ENCODE measurements around the gene MAMSTR.
"Not testable (repeated sequence)": the region's sequence is repeated elsewhere in the genome, so short reads cannot be mapped to it uniquely, and the experiment has no call there.

MAMSTR gene

GRCh38 chr19:48718106-48718505 lies 1.4 kb downstream of the MAMSTR start:
- FAIRE-seq, result not testable (repeated sequence)

DNA sequence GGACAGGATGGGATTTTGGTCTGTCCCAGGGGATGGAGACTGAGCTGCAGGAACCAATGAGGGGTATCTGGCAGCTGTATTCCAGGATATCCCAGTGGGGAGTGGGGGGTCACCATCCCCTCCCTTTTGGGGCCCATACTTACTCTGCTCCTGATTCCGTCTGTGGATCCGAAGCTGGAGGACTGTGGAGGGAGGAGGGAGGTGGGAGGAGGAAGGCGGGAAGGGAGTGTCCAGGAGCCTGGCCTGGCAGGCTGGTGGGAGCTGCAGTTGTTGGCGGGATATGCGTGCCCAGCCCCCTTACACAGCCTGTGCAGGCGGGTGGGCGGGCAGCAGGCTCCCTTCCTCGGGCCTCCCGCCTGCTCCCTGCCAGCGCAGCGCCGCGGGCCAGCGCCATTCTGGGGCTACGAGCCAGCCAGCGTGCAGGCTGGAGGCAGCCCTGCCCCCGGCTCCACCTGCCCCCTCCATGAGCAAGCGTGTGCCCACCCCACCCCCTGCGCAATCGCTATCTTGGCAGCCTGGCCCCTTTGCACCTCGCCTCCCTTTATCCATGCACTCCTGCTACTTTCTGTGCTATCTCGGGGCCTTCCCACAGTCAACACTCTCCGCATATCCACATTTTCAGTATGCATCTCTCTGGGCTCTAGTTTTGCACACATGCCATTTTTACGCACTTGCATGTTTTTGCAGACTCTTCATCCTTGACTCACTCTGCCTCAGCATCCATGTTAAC lies 2.8 kb downstream of the MAMSTR start:
- no peak for FAIRE-seq

DNA sequence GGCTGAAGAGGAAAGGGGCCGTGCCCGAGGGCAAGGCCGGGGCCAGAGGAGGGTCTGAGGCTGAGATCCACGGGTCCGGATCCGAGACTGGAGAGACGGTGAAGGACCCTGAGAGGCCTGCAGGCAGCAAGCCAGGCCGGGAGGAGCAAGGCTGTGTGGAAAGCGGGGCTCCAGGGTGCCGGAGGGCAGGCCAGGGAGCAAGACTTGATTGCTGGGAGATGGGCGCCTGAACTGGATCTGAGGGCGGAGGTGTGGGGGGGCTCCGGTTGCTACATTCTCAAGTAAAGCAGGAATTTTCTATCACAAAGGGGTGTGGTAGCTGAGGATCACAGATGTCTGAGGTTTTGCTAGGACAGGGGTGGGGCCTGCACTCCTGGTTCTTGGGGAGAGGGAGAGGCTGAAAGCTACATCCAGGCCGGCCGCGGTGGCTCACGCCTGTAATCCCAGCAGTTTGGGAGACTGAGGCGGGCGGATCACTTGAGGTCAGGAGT lies 3.8 kb downstream of the MAMSTR start:
- no peak for FAIRE-seq

- FAIRE-seq, result no peak
Measured at GRCh38 chr19:48714759-48715675, 4.5 kb downstream of the MAMSTR start.

- FAIRE-seq, result peak; percentile 97
Measured at GRCh38 chr19:48713864-48714755, 5.4 kb downstream of the MAMSTR start.

- no peak for FAIRE-seq
Measured at GRCh38 chr19:48713041-48713863, 6.3 kb downstream of the MAMSTR start.

GRCh38 chr19:48711106-48711662 lies 8.3 kb downstream of the MAMSTR start:
- no peak for FAIRE-seq

DNA sequence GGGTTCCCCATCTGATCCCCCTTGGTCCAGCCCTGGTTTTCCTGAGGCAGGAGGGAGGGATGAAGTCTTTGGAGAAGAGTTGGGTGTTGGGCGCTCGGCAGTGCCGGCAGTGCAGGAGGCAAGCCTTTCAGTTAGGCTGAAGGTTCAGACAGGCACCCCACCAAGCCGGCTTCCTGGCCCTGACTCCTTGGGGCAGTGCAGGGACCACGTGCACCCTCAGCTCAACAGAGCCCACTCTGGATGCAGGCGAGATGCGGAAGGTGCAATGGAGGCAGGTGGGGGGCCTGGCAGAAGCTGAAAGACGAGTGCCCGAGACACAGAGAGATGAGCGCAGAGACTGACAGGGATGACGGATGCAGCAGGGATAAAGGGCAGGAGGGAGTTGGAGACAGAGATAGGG lies 11.1 kb downstream of the MAMSTR start:
- no peak for FAIRE-seq

GRCh38 chr19:48705431-48705830 lies 14.1 kb downstream of the MAMSTR start:
- FAIRE-seq, result no peak

DNA sequence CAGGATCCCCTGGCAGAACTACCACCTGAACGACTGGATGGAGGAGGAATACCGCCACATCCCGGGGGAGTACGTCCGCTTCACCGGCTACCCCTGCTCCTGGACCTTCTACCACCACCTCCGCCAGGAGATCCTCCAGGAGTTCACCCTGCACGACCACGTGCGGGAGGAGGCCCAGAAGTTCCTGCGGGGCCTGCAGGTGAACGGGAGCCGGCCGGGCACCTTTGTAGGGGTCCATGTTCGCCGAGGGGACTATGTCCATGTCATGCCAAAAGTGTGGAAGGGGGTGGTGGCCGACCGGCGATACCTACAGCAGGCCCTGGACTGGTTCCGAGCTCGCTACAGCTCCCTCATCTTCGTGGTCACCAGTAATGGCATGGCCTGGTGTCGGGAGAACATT lies 16.2 kb downstream of the MAMSTR start:
- FAIRE-seq, result no peak

- FAIRE-seq, result no peak
Measured at GRCh38 chr19:48702701-48703100, 16.8 kb downstream of the MAMSTR start.

DNA sequence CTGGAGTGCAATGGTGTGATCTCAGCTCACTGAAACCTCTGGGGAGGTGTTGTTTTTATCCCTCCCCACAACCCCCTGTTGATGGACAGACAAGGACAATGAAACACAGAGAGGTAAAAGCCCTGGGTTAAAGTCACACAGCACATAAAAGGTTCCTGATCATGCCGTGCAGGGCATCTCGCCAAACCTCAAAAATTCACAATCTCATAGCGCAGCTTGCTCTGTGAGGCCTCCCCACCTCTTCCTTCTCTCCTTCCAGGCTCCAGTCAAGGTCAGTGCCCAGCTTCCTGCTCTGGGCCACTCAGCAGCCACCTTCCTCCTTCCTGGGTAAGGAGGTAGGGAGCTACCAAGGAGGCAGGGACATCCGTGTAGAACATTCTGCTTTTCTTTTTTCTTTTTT lies 21.5 kb downstream of the MAMSTR start:
- no peak for FAIRE-seq

- FAIRE-seq, result no peak
Measured at GRCh38 chr19:48696353-48697010, 23.0 kb downstream of the MAMSTR start.

DNA sequence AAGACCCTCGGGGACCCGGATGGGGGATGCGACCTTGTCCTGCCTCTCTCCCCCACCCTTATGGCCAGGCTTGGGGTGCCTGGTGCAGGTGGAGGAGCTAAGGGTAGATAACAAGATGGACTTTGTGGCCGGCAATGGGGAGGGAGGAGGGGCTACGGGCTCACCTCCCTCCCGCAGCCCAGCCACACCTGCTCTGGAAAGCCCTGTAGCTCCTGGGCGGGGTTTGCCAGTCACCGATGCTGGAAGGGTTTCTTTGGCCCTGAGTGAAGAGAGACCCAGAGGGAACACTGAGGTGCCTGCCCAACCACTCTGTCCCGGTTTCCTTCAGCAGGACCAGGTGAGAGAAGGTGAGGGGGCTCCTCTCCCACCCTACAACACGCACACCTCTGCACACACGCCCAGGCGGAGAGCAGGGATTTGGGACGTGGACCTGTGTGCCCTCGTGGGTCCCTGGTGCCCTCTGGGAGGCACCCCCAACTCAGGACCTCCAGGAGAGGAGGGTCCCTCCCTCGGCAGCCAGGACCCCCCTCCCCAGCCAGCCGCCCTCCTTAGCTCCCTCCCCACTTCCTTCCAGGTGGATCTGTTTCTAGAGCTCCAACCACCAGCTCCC lies 23.7 kb downstream of the MAMSTR start, which contains the start of gene FUT2:
Gene FUT2, plus strand, starts transcription at position 229 of the 610 bp plus-strand sequence. CDS start 6,986 bp downstream, outside the sequence.
- FAIRE-seq, result no peak

- not testable (repeated sequence) for FAIRE-seq
Measured at GRCh38 chr19:48693629-48694028, 25.9 kb downstream of the MAMSTR start.

- FAIRE-seq, result no peak
Measured at GRCh38 chr19:48689449-48689848, 30.1 kb downstream of the MAMSTR start.

- FAIRE-seq, result no peak
Measured at GRCh38 chr19:48687776-48688175, 31.7 kb downstream of the MAMSTR start.

- not testable (repeated sequence) for FAIRE-seq
Measured at GRCh38 chr19:48686637-48687036, 32.9 kb downstream of the MAMSTR start.

- FAIRE-seq, result no peak
Measured at GRCh38 chr19:48686088-48686487, 33.4 kb downstream of the MAMSTR start.

DNA sequence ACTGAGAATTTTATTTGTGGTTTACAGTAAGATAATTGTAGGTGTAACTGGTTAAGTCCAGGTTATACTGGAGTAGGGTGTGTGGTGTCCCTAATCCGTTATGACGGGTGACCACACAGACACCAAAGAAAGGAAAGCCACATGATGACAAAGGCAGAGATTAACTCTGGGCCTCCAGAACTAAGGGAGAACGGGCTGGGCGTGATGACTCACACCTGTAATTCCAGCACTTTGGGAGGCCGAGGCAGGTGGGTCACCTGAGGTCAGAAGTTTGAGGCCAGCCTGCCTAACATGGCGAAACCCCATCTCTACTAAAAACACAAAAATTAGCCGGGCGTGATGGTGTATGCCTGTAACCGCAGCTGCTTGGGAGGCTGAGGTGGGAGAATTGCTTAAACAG lies 33.9 kb downstream of the MAMSTR start:
- no peak for FAIRE-seq
